PC-3 (cell line): Measurements from ENCODE around the gene PRKCQ. TPM values are rescaled to one million over a fixed set of nuclear protein-coding genes. Genes with fewer than 3 reads are reported as not detected.

Experiments
- ATAC-seq: fragments of 200-7000 bp; cut with Tn5 transposase; 2 replicates; pipeline ENCODE4 v1.9.1; 2020; ENCODE audit warnings: mild to moderate bottlenecking, moderate library complexity
- BruUV-seq: library from RNA; stranded (reverse); fragments of 400-500 nt; replicated peaks from 2 replicates; lab custom pipeline; 2021; lab: Mats Ljungman, UMichigan
- CTCF ChIA-PET: fragments of 300-600 bp; sonication (Branson Sonifier 250); formaldehyde crosslinking; loops from one replicate; lab custom pipeline; 2022; ENCODE audit warnings: antibody characterized with exemption; lab: Charles Lee
- POLR2A ChIA-PET: fragments of 300-600 bp; sonication (Branson Sonifier 250); formaldehyde crosslinking; loops from one replicate; lab custom pipeline; 2022; ENCODE audit warnings: antibody characterized with exemption; ENCODE audit not compliant: unreplicated experiment; lab: Charles Lee
- DNase-seq: peaks from one replicate; pipeline ENCODE4 v3.0.0-alpha.2; 2015
- H2AFZ ChIP-seq: fragments of 300-600 bp; sonication (generic); 2 replicates; pipeline ENCODE4 v1.6.0; 2016; ENCODE audit warnings: antibody characterized with exemption, low read length
- H3F3A ChIP-seq: fragments of 300-600 bp; sonication (generic); one replicate; pipeline ENCODE4 v1.6.0; 2017; ENCODE audit warnings: antibody characterized with exemption, low read length, control low read depth, mild to moderate bottlenecking; ENCODE audit not compliant: unreplicated experiment
- H3K27ac ChIP-seq: fragments of 300-600 bp; sonication (generic); 2 replicates; pipeline ENCODE4 v1.5.1; 2016; ENCODE audit warnings: mild to moderate bottlenecking, low read length
- H3K27me3 ChIP-seq: fragments of 300-600 bp; sonication (generic); 2 replicates; pipeline ENCODE4 v1.6.1; 2016; ENCODE audit warnings: low read length, mixed read lengths
- H3K36me3 ChIP-seq: fragments of 300-600 bp; sonication (generic); 2 replicates; pipeline ENCODE4 v1.6.1; 2016; ENCODE audit warnings: low read depth, mixed run types, low read length, mixed read lengths
- H3K4me1 ChIP-seq: fragments of 300-600 bp; sonication (generic); 2 replicates; pipeline ENCODE4 v1.5.1; 2016; ENCODE audit warnings: low read length; ENCODE audit not compliant: insufficient read depth
- H3K4me2 ChIP-seq: fragments of 300-600 bp; sonication (generic); 2 replicates; pipeline ENCODE4 v1.6.0; 2016; ENCODE audit warnings: low read length
- H3K4me3 ChIP-seq: fragments of 300-600 bp; sonication (generic); 2 replicates; pipeline ENCODE4 v1.5.1; 2016; ENCODE audit warnings: mild to moderate bottlenecking, low read length, mixed read lengths
- H3K79me2 ChIP-seq: fragments of 300-600 bp; sonication (generic); 2 replicates; pipeline ENCODE4 v1.6.1; 2017; ENCODE audit warnings: low read length, mixed read lengths
- H3K9ac ChIP-seq: fragments of 300-600 bp; sonication (generic); 2 replicates; pipeline ENCODE4 v1.6.0; 2016; ENCODE audit warnings: mild to moderate bottlenecking, low read length
- H3K9me2 ChIP-seq: fragments of 300-600 bp; sonication (generic); replicated peaks from 2 replicates; pipeline ENCODE4 v1.6.1; 2016; ENCODE audit warnings: mixed run types, low read length, mixed read lengths
- H3K9me3 ChIP-seq: fragments of 300-600 bp; sonication (generic); 2 replicates; pipeline ENCODE4 v1.6.1; 2016; ENCODE audit warnings: low read length, mixed read lengths
- H4K20me1 ChIP-seq: fragments of 300-600 bp; sonication (generic); 2 replicates; pipeline ENCODE4 v1.6.1; 2016; ENCODE audit warnings: low read length, mixed read lengths
- EZH2 ChIP-seq: fragments of 300-600 bp; sonication (generic); IDR thresholded peaks from one replicate; pipeline ENCODE4 v1.6.1; 2017; ENCODE audit warnings: antibody characterized with exemption, mild to moderate bottlenecking, low read length; ENCODE audit not compliant: unreplicated experiment
- EZH2phosphoT487 ChIP-seq: fragments of 300-600 bp; sonication (generic); IDR thresholded peaks from 2 replicates; pipeline ENCODE4 v1.6.1; 2018; ENCODE audit warnings: mild to moderate bottlenecking, antibody characterized with exemption, low read length, borderline replicate concordance
- intact Hi-C: fragments of 100-400 bp; cut with micrococcal nuclease; formaldehyde crosslinking; loops from 2 replicates; pipeline ENCODE4 v1.9.0; 2023
- total RNA-seq: library from RNA; depleted of rRNA; stranded (reverse); fragments of >200 nt; gene quantifications from 2 replicates; pipeline ENCODE4 v1.2.3, GENCODE V29; 2014
- TF ChIP-seq, protein P1 (sequence below): fragments of 300-600 bp; sonication (generic); conservative IDR thresholded peaks from 2 replicates; pipeline ENCODE4 v1.5.1; 2017; ENCODE audit warnings: antibody characterized with exemption, low read depth, mild to moderate bottlenecking, low read length

Gene PRKCQ
- total RNA-seq, 1 experiment from 2014 or later = not detected

DNA sequence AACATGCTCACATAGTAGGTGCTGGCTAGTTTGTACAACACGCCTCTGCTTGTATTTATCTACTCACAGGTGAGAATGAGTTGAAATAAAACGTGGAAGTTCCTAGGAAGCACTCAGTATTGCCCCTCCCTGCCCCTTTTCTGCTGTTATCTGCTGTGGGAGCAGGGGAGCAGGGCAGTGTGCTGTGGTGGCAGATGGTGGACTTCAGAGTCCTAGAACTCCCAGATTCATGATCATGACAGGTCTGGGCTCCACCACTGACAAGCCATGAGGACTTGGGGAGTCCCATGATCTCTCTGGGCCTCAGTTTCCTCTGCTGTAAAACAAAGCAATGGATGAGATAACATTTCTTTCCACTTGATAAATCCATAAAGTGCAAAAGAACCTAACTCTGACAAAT is 11.6 kb upstream of the PRKCQ start:
- Histone ChIP-seq H3K9ac (no peak overlapping the region), H2AFZ (no peak overlapping the region), H3K27me3 (peaks cover 37% of the 10 kb centered on the region), H3F3A (no peaks in the 10 kb centered on the region), H3K9me3 (no peaks in the 10 kb centered on the region), H3K4me3 (no peak overlapping the region), H3K9me2 (no peaks in the 10 kb centered on the region), H3K36me3 (no peaks in the 10 kb centered on the region), H3K4me2 (no peak overlapping the region), H3K27ac (no peak overlapping the region), H3K4me1 (no peaks in the 10 kb centered on the region), H3K79me2 (no peaks in the 10 kb centered on the region), H4K20me1 (no peaks in the 10 kb centered on the region)
- ChIA-PET CTCF (no interaction called here), POLR2A (no interaction called here)
- BruUV-seq = no TSS peak
- intact Hi-C loops = no loop called here
- TF ChIP-seq, protein P1, sequence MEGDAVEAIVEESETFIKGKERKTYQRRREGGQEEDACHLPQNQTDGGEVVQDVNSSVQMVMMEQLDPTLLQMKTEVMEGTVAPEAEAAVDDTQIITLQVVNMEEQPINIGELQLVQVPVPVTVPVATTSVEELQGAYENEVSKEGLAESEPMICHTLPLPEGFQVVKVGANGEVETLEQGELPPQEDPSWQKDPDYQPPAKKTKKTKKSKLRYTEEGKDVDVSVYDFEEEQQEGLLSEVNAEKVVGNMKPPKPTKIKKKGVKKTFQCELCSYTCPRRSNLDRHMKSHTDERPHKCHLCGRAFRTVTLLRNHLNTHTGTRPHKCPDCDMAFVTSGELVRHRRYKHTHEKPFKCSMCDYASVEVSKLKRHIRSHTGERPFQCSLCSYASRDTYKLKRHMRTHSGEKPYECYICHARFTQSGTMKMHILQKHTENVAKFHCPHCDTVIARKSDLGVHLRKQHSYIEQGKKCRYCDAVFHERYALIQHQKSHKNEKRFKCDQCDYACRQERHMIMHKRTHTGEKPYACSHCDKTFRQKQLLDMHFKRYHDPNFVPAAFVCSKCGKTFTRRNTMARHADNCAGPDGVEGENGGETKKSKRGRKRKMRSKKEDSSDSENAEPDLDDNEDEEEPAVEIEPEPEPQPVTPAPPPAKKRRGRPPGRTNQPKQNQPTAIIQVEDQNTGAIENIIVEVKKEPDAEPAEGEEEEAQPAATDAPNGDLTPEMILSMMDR = no peak
- DNase-seq (no peak), ATAC-seq (no peak)

DNA sequence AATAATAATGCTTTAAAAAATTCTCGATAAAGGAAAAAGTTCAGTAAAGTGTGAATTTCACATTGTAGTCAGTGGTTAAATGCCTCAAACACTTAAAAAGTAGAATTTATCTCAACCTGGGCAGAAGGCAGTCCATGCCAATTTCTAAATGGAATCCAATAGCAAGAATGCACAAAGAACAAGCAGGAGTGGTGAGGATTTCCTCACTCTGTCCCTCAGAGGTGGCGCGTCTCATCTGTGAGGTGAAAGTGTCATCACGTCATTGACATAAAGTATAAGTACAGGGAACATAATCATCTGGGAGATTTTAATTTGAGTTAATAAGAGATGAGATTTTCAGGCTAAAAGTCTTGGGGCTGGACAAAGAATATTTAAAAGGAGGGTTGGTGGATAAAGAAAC is 10.0 kb upstream of the PRKCQ start:
- no peak overlapping the region for H3K27ac ChIP-seq
- CTCF ChIA-PET = no interaction called here
- H3K9me2 ChIP-seq = no peaks in the 10 kb centered on the region
- no peaks in the 10 kb centered on the region for H3K36me3 ChIP-seq
- no peak overlapping the region for H3K4me2 ChIP-seq
- H4K20me1 ChIP-seq = no peaks in the 10 kb centered on the region
- H3K4me1 ChIP-seq = no peaks in the 10 kb centered on the region
- BruUV-seq = no TSS peak
- no peaks in the 10 kb centered on the region for H3F3A ChIP-seq
- POLR2A ChIA-PET = no interaction called here
- ATAC-seq (no peak), DNase-seq (no peak)
- H3K4me3 ChIP-seq = no peak overlapping the region
- H3K9me3 ChIP-seq = no peaks in the 10 kb centered on the region
- H3K9ac ChIP-seq = no peak overlapping the region
- H2AFZ ChIP-seq = no peak overlapping the region
- TF ChIP-seq, protein P1 = no peak
- TF ChIP-seq EZH2phosphoT487 = no peak
- TF ChIP-seq EZH2 = no peak
- no peaks in the 10 kb centered on the region for H3K79me2 ChIP-seq
- intact Hi-C loops = no loop called here
- peaks cover 27% of the 10 kb centered on the region for H3K27me3 ChIP-seq

DNA sequence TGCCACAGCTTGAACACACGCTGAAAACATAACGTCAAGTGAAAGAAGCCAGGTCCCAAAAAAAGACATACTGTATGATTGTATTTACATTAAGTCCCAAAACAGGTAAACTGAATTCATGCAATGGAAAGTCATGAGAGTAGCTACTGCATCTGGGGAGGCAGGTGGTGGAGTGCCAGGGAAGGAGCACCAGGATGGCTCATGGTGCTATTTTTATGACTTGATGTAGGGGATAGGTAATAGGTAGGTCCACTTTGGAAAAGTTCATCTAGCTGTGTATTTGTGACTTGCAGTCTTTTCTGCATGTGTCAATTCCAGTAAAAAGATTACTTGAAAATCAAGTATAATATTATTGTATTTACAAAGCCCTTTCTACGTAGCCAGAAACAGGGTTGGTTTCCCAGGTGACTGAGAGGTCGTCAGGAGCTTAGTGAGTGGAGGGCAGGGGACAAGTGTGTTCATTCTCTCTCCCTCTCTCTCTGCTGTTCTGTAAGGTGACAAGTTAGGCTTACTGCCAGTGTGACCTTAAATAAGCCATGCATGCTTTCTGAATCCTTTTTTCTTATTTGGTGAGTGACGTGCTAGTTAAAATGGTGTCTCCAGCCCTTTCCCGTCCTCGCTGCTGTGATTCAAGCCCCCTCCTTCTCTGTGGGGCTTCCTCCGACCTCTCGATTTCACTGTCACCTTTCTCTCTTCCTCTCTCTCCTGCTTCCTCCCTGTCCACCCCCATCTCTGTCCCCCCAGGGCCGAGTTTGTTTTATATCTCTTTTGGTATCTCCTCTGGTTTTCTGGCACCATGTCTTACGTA is 9.4 kb upstream of the PRKCQ start:
- no peak for ATAC-seq
- Histone ChIP-seq H4K20me1 (no peaks in the 10 kb centered on the region), H3K4me1 (no peaks in the 10 kb centered on the region), H2AFZ (no peak overlapping the region), H3F3A (no peaks in the 10 kb centered on the region), H3K4me2 (no peak overlapping the region), H3K9ac (no peak overlapping the region), H3K9me3 (no peaks in the 10 kb centered on the region), H3K9me2 (no peaks in the 10 kb centered on the region), H3K4me3 (no peak overlapping the region), H3K27ac (no peak overlapping the region), H3K27me3 (peaks cover 27% of the 10 kb centered on the region), H3K79me2 (no peaks in the 10 kb centered on the region), H3K36me3 (no peaks in the 10 kb centered on the region)
- ChIA-PET POLR2A (no interaction called here), CTCF (no interaction called here)
- intact Hi-C loops = no loop called here
- DNase-seq = no peak
- BruUV-seq = no TSS peak
- no peak for TF ChIP-seq EZH2
- TF ChIP-seq, protein P1 = no peak
- TF ChIP-seq EZH2phosphoT487 = no peak
